ENCODE measurements around the gene TMBIM4.
"Not testable (repeated sequence)": the region's sequence is repeated elsewhere in the genome, so short reads cannot be mapped to it uniquely, and the experiment has no call there.

Gene TMBIM4

GRCh38 chr12:66169221-66170170, at the start of gene TMBIM4:
Gene TMBIM4, minus strand, starts transcription at chr12:66169996. Its CDS starts 45 bp downstream, at chr12:66169951.
- DNase-seq (peak; percentile 90), ATAC-seq (peak; percentile 89)

- ATAC-seq (no peak), DNase-seq (no peak)
These were observed 47.6 kb upstream of the TMBIM4 start for GRCh38 chr12:66217342-66217917.

DNA sequence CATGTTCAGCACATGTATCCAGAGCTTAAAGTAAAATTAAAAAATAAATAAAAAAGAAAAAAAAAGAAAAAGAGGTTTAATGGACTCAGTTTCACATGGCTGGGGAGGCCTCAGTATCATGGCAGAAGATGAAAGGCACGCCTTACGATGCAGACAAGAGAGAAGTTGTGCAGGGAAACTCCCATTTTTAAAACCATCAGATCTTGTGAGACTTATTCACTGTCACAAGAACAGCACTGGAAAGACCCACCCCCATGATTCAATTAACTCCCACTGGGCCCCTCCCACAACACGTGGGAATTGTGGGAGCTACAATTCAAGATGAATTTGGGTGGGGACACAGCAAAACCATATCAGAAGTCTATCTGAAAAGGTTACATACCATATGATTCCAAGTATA, 43.2 kb upstream of the TMBIM4 start:
- DNase-seq, ATAC-seq: not testable (repeated sequence)

- ATAC-seq, DNase-seq: not testable (repeated sequence)
These were observed 41.8 kb upstream of the TMBIM4 start for GRCh38 chr12:66211573-66211972.

GRCh38 chr12:66210840-66211239, 41.0 kb upstream of the TMBIM4 start:
- ATAC-seq: no peak
- no peak for DNase-seq

GRCh38 chr12:66206141-66206540, 36.3 kb upstream of the TMBIM4 start:
- no peak for DNase-seq

DNA sequence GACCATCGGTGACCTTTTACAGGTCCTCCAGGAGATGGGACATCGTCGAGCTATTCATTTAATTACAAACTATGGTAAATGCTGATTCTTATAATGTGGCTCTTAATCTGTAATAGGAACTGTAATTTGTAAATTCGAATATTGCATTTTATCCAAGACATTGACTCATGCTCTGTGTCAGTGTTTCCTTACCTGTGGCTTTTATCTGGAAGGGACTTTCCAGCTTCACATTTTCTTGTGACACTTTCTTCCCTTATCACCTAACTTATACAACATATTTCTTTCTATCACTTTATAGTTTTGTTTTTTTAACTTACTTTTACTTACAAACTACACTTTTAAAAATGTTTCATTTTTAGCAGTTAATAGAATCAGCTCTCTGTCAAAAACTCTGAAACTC, 34.0 kb upstream of the TMBIM4 start:
- ATAC-seq (peak; percentile 59), DNase-seq (no peak)

More at GRCh38 chr12:66206141-66206540, 36.3 kb upstream of the TMBIM4 start:
- no peak for ATAC-seq

- no peak for DNase-seq
These were observed 30.2 kb upstream of the TMBIM4 start for GRCh38 chr12:66199831-66200509.

GRCh38 chr12:66199141-66199540, 29.3 kb upstream of the TMBIM4 start:
- DNase-seq (no peak), ATAC-seq (no peak)

More at GRCh38 chr12:66199831-66200509, 30.2 kb upstream of the TMBIM4 start:
- ATAC-seq: no peak

- ATAC-seq: no peak
- DNase-seq: no peak
These were observed 27.7 kb upstream of the TMBIM4 start for GRCh38 chr12:66197495-66197921.

DNA sequence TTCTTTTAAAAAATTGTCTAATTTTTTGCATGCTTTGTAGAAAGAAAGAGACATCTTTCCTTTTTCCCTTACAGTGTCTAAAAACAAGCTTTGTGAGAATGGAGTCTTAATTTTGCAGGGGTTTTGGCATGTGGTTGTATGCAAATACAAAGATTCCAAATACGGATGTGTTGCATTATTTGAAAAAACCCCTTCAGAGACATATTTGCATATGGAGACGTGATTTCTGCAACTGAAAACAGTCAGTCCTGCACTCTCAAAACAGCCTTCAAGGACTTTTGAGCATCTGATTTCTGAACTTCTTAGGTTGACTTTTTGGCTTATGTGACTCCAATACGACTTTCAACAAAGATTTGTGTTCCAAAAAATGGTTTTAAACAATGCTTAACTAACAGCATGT, 27.0 kb upstream of the TMBIM4 start:
- DNase-seq (no peak), ATAC-seq (peak; percentile 69)

- DNase-seq (no peak), ATAC-seq (no peak)
These were observed 25.4 kb upstream of the TMBIM4 start for GRCh38 chr12:66195242-66195641.

GRCh38 chr12:66194122-66194521, 24.3 kb upstream of the TMBIM4 start:
- ATAC-seq: no peak
- DNase-seq: no peak

DNA sequence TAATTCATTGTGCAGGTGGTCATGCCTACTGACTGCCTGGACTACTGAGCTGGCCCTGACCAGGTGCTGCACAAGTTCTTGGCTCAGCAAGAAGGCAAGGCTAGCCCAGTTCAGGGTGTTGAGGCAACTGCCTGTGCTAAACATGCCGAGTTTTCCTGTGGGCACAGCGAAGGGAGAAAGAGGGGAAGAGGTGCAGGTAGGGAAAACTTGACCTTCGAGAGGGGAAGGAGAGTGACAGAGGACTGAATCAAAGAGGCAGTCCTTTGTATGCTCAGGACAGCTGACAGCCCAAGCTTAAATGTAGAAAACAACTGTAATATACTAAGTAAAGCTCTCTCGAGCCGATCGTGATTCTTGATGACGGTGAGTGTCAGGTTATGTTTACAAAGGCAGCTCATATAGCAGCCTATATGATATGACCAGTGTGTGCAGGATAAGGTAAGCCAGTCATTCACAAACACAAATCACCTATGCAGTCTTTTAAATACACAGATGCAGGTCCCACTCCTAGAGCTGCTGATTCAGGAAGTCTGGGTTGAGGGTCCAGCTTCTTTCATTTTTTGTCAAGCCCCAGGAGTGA, 21.8 kb upstream of the TMBIM4 start:
- DNase-seq (no peak), ATAC-seq (no peak)

DNA sequence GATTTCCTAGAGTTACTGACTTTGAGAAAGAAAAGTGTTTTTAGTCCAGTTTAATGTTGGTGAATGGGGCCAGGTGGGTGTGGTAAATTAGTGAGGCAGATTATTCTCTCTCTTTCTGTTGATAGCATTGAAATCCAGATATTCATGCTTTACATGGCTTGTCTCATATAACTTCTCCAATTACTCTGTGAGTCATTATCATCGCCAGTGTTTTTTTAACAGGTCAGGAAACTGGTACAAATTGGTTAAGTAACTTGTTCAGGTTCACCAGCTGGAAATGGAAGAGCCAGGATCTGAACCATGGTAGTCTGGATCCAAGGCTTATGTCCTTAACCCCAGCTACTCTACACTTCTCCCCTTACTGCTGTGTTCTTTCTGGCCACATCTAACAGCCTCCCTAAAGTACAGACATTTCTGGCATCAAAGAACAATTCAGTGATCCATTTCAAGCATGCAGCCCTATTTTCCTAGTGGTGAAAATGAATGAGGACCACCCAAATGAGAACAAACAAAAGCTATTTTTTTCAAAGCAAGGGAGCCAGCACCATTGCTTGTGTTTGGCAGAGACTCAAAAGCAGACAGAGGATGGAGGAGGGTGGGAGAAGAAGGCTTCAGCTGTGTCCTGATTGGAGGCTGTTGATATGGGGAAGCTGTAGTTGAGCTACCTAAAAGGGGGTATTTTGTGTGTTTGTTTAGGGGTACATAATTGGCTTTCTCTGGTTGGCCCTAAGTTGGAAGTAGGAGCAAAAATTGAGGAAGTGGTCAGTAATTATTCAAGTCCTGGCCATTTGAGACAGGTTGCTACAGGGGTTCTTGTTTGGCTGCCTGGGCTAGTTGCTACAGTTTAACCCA, 20.9 kb upstream of the TMBIM4 start:
- DNase-seq: no peak
- ATAC-seq: no peak

GRCh38 chr12:66189889-66190288, 20.1 kb upstream of the TMBIM4 start:
- ATAC-seq (no peak), DNase-seq (no peak)

DNA sequence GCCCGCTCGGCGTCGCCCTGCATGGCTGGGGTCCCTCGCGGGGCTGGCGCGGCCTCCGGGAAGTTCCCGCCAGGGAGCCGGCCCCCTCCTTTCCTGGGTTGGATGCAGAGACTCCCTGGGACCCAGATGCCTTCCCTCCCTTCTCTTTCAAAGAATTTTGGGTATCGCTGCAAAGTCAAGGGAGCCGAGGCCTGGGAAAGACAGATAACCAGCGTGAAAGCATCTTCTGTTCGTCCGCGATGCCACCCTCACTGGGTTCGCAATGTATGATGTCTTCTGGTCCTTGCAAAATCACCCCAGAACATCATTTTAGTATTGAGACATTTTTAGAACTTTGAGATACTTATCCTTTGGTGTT, 19.7 kb upstream of the TMBIM4 start:
- DNase-seq: no peak
- no peak for ATAC-seq

DNA sequence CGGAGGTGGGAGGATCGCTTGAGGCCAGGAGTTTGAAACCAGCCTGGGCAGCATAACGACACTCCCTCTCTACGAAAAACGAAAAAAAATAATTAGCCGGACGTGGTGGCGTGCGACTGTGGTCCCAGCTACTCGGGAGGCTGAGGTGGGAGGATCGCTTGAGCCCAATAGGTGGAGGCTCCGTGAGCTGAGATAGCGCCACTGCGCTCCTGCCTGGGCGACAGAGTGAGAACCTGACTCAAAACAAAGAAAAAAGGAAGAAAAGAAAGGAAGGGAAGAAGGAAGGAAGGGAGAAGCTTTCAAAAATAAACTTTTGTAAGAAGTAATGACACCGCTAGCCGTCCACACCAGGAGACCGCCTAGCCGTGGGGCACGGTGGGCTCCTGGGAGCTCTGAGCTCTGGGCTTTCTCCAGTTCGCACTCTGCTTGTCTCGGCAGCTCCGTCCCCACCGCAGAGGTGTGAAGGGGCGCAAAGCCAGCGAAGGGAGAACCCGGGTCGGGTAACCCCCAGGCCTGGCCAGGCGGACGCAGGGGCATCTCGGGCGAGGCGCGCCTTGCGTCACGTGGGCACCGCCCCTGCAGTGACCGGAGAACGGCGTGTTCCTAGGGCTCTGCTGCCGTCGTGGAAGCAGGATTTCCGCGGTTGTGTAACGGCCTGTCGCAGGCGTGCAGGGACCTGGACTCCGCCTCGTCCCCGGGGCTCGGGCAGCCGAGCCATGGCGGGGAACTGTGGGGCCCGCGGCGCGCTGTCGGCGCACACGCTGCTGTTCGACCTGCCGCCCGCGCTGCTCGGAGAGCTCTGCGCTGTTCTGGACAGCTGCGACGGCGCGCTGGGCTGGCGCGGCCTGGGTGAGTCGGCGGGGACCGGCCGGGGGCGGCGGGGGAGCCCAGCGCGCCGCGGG, 19.0 kb upstream of the TMBIM4 start, which contains the start of gene IRAK3:
IRAK3 (plus strand) TSS at position 631 of the 902 bp plus-strand sequence; CDS start at position 717, 86 bp downstream.
- DNase-seq: peak; percentile 51
- peak; percentile 83 for ATAC-seq

DNA sequence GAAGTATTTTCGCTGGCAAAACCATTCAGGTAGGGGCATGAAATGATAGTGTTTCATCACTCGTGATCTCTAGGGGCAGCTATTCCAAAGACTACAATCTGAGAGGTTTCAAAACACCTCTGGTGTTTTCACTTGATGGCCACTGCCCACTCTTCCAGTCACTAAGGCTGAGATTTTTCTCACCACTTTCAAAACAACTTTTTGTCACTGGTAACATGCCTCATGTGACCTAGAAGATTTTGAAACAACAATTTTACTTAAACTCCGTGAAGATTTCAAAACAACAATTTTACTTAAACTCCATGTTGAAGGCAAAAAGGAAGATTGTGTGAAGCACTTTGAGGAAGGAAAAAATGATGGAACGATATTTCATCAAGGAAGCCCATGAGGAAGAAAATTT, 18.0 kb upstream of the TMBIM4 start:
- DNase-seq (no peak), ATAC-seq (no peak)

GRCh38 chr12:66187036-66187435, 17.2 kb upstream of the TMBIM4 start:
- DNase-seq: no peak
- ATAC-seq: no peak

All from stimulated activated naive CD8-positive, alpha-beta T cell treated with anti-CD3 and anti-CD28 coated beads, Interleukin-15, Interleukin-2, amounts not matched to agents 100 U/mL and 50 U/mL, for 24 hours (primary cell).